ENCODE measurements around the gene TAMALIN.

TAMALIN gene

DNA sequence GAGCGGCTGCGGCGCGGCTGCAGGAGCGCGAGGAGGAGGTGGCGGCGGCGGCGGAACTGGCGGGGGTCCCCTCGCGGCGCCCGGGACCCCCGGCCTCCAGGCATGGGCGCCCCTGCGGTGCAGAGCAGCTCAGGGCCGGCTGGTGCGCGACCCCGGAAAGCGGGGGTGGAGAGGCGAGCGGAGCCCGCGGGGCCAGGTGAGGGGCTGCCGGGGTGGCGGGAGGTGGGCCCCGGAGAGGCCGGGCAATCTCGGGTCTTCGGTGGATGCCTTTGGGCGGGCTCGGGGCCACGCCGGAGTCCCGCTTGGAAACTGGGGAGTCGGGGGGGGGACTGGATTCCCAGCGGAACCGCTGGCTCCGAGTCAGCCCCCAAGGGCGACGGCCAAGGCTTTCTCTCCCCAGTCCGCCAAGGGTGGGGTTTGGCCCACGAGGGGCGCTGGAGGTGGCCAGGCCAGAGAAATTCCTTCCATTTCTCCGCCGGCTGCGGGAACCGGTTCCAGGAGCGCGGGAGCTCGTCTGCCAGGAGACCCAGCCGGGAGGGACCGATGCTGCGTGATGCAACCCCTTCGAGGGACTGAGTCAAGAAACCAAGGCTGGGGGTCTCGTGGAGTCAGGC, 30.6 kb downstream of the TAMALIN start:
- peak; percentile 55 for DNase-seq

DNA sequence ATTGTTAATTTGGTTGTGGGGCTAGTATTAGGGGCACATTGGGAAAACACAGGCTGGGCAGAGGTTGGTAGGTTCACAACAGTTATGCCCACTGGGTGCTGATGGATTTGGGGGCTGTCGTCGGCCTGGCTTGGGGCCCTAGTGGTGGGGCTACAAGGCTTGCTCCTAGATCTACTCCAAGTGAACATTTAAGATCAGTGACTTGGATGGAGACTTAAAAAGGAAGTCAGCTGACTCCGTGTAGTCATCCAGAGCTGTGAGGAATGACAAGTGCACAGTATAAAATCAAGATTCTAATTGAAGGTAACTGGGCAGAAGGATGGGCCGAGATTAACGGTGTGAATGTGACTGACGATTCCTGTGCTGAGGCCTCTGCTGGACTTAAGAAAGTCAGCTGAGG, 31.7 kb downstream of the TAMALIN start:
- no peak for DNase-seq

DNA sequence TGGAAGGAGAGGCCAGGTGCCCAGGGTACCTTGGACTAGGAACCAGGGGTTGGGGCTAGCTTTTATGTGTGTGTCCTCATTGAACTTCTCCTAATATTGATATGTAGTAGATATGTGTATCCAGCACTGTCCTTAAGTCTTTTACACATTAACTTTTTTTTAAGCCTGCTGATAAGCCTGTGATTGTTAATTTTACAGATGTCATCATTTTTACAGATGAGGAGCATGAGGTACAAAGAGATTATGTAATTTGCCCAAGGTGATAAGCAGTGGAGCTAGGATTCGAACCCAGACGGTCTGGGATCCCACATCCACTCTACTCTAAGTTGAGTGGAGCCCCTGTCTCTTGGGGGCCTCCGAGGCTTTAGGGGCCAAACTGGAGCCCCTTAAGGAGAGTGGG, 34.3 kb downstream of the TAMALIN start:
- no peak for DNase-seq

DNA sequence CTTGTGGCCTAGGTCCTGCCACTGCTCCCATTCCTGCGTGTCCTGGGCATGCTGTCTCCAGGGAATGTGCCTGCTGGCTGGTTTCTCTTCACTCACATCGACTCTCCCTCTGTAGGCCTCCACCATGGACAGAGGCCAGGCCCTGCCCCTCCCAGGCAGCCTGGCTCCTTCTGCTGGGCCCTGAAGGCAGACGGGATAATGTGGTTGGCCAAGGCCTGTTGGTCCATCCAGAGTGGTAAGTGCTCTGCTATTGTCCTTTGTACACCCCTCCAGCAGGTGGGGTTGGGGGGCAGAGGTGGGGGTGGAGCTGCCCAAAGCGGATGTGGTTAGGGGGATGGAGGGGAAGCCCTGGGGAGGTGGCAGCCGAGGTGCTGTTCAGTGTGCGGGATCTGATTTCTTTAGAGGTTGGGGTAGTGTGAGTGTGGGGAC, 35.0 kb downstream of the TAMALIN start:
- DNase-seq, result no peak

DNA sequence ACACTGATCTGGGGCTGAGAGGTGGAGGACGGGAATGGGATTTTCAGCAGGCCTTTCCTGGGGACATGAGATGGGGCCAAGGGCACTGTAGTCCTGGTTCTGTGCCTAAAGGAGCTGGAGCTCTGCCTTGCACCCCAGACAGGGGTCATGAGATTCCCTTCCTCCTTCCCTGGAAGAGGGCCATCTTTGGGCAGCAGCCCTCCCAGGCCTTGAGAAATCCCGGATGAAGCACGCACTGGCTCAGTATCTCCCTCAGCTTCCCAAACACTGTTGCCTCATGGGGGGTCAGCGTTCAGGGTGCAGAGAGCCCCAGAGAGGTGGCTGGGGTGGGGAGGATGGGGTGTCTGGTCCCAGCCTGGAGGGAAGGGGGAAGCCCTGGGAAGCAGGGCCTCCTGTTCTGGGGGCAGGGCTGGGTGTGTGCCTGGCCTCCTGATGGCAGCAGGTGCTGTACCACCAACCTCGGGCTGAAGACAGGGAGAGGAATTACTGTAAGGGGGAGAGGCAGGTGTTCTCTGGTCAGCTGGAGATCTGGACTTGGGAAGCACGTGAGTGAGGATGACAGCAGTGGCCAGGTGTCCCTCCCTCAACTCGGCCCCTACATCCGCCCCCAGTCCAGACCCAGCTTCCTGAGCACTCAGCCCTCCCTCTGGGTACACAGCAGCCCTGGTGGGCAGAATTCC, 36.1 kb downstream of the TAMALIN start:
- no peak for DNase-seq

DNA sequence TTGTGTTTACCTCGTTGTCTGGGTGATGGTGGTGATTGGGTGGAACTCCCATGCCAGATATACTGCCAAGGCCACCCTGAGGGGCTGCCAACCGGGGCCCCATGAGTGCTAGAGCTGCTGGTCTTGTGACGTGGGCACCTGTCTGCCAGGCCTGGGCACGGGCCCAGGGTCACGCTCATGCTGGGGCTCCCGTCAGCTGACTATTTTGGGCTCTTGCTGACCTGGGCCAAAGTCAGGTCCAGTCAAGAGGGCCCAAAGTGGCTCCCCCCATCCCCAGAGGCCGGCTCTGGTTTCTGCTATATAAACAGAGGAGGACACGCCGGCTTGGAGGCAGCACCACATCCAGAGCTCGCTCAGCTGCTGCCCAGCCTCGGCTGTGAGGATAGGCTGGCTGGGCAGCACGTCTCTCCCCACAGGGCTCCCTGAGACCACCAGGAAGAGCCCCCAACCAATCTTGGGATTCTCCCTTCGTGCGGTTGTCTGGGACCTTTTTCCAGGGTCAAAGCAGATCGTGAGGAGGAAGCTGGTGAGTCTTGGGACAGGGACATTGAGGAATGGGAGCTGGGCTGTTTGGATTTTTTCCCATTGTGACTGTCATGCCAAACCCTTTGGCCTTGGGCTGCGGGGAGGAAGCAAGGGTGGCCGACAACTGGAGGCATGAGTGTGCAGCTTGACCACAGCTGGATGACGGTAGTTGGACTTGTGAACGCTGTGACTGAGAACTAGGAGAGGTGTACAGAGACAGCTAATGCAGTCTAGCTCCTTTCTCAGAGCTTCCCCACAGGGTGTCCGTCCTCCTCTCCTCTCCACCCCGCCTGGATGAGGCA, 36.9 kb downstream of the TAMALIN start:
- no peak for DNase-seq

DNA sequence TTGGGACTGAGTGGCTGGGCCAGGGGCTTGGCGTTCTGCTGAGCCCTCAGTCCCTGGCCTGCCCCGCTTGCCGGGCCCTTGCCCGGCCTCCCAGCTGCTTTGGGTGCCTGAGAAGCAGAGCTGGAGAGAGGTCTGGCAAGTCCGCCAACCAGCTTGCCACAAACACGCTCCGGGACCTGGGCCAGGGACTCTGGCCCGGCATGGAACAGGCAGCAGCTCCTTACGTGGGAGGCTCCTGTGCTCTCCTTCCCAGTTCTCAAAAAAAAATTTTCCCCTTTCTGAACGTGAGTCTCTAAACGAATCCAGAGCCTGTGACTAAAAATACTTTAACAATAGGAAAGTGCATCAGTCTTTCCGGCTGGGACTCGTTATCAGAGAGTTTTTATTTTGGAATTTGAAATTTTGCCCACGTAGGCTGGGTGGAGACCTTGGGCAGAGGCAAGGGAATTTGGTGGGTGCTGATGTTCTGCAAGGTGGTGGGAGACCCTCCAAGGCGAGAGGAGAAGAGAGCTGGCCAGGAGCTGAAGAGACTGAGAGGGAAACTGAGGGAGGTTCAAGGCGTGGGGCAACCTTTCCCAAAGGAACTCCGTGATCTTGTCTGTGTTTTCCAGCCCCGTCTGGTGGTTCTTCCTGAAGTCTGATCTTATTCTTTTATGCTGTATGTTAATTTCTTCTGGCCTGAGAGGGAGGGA, 37.7 kb downstream of the TAMALIN start:
- no peak for DNase-seq

DNA sequence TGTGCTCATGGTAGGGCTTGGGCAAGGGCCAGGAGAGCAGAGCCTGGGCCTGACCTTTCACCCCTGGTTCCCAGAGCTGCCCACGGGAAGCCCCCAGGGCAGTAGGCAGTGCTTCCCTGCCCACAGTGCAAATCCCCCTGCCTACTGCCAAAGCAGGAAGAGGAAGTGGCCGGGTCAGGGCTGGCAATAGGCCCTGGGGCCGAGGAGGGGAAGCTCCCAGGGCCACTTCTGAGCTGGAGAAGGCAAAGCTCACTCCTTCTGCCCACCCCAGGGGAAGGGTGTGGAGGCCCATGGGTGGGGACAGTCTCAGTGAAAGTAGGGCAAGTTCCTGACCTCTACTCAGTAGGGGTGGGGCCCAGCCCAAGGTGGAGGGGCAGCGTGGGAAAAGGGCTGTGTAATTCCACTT, 39.1 kb downstream of the TAMALIN start:
- no peak for DNase-seq

DNA sequence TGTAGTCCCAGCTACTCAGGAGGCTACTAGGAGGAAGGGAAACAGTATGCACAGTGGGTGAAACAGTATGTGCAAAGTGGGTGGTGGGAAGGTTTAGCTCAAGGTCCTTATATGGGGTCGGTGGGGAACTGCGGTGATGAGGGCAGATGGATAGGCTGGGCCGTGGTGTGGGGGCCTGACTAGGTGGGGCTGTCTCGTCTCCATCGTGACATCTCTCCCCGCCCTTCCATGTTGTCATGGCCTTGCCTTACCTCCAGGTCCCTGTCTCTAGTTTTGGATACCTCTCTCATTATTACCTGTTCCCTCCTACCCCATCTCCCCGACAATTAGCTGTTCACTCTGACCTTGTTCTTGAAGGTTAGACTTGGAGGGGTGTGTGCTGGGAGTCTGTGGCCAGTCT, 40.1 kb downstream of the TAMALIN start:
- no peak for DNase-seq

DNA sequence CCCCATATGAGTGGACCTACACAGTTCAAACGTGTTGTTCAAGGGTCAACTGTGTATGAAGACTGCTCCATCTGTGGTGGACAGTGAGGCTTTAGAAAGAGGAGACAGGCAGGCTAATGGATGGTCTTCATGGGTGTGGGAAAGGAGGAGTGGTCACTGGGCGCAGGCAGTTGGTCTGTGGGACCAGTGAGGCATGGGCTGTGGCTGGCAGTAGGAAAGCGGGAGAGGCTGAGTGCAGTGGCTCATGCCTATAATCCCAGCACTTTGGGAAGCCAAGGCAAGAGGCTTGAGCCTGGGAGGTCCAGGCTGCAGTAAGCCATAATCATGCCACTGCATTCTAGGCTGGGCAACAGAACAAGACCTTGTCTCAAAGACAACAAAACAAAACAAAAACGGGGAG, 42.5 kb downstream of the TAMALIN start:
- DNase-seq, result no peak

DNA sequence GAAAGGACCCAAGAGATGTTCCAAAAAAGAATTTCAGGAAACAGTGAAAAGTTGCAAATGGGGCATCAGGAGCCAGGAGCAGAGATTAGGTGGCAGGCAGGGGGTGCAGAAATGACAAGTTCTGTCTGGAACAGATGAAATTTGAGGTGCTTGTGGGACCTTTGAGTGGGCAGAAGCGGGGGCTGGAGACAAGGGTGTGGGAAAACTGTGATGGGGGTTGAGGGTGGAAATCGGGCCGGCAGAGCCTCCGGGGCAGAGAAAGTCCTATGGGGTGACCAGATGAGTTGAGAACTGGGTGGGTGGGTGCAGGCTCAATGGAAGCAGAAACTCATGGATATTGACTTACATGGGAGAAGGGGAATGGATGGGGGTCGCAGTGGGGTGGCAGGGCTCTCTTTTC, 42.9 kb downstream of the TAMALIN start:
- DNase-seq, result no peak

DNA sequence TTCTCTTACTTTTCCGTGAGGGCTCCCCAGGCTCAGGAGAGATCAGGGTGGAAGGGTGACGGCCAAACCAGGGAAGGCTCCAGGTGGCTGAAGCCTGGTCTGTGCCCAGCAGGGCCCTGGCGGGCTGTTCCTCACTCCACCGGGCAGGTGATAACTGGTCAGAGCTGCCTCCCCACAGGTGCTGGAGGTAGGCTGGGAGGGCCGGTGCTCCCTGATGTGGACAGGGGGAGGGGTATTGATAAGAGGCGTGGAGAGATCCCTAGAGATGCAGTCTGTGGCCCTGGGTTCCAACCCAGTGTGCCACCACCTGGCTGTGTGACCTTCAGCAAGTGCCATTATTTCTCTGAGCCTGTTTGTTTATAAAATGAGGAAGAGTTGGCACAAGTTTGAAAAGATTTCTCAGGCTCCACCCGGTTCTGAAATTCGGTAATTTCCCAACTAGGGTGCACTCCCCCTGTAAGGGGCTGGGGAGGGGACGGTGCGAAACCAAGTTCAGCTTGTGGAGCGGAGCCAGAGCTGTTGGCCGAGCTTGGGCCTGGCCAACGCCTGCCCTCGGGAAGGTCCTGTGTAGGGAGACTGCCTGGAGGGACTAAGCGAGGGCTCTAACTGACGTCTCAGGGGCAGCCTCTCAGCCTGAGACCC, 43.5 kb downstream of the TAMALIN start:
- no peak for DNase-seq

DNA sequence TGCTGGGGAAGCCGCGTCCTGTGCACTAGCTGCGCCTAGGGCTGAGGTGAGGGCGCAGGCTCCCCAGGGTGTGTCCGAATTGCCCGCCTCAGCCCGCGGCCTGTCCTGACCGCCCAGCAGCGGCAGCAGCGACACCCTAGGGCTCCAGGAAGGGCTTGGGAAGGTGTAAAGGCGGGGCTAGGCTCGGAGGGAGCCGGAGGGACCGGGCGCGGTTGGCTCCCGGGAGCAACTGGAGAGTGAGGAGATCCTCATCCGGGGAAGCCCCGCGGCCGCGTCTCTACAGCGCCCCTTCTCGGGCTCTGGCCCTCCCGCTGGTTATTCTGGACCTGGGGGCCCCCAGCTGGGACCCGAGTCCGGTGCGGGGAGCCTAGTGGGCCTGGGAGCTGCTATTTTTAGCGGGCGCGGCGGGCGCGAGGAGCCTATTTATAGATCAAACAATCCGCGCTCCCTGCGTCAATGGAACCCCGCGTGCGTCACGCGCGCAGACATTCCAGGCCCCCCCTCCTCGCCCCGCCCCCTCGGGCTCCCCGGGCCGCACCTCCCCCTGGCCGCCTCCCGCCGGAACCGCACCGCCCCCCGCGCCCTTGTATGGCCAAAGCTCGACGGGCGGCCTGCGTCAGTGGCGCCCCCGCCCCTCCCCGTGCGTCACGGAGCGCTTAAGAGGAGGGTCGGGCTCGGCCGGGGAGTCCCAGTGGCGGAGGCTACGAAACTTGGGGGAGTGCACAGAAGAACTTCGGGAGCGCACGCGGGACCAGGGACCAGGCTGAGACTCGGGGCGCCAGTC, 44.2 kb downstream of the TAMALIN start, which contains the start of gene NR4A1:
Gene NR4A1, plus strand, starts transcription at position 685 of the 784 bp plus-strand sequence. CDS start 2,887 bp downstream, outside the sequence.
- DNase-seq, result peak; percentile 91

DNA sequence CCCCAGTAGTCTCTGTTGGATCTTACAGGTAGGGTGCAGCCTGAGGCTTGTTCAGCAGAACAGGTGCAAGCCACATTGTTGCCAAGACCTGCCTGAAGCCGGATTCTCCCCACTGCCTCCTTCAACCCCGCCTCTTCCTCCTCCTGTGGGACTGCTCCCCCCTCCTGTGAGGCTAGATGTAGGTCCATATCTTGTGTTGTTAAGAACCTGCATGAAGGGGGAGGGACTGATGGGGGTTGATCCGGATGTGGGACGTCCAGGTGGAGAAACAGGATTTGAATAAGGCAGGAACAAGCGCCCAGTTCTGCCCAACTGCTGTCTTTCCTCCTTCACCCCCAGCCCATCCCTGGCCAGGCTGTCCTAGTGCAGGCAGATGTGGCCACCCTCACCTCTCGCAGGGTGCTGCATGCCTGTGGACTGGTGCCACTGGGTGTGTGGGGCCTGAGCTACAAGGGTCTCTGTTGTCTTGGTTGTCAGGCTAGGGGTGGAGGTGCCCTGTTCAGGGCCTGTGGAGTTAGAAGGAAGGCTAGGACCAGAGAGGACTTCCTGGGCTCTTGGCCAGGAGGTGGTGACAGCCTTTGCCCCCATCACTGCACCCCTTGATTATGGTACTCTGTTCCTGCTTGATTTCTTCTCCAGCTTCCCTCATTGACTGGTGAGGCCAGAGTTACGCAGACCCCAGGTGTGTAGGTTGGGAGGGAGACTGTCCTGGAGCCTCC, 45.9 kb downstream of the TAMALIN start:
- DNase-seq, result no peak

DNA sequence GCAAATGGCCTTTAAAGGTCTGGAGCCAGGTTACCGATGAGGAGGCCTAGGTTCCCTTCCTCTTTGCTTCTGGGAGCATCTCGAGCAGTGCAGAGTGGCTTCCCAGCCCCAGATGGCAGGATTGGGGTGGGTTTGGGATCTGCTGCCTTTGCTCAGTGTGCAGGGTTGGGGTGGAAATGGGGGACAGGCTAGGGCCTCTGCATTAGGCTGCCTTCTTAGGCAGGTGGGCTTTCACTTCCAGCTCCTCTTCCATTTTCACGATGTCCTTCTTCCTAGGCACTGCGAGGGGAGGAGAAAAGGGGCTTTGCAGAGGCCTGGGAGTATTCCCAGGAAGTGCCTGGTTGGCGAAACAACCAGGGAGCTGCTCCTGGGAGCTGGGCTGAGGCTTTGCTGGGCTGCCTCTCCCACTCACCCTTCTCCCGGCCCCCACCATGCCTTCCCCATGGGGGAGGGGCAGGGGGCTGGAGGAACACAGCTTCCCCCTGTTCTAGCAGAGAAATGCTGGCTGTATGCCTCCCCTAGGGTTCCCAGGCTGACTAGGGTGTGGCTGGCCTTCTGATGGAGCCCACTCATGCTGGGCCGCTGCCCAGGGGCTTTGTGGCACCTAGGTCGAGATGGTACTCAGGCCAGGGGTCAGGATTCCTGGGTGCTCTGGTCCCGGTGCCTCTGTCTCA, 46.9 kb downstream of the TAMALIN start:
- no peak for DNase-seq

DNA sequence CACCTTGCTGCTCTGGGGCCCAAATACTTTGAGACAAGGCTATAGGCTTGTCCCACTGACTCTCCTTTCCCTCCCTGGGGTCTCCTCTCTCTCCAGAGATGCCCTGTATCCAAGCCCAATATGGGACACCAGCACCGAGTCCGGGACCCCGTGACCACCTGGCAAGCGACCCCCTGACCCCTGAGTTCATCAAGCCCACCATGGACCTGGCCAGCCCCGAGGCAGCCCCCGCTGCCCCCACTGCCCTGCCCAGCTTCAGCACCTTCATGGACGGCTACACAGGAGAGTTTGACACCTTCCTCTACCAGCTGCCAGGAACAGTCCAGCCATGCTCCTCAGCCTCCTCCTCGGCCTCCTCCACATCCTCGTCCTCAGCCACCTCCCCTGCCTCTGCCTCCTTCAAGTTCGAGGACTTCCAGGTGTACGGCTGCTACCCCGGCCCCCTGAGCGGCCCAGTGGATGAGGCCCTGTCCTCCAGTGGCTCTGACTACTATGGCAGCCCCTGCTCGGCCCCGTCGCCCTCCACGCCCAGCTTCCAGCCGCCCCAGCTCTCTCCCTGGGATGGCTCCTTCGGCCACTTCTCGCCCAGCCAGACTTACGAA, 47.6 kb downstream of the TAMALIN start:
- DNase-seq, result no peak

DNA sequence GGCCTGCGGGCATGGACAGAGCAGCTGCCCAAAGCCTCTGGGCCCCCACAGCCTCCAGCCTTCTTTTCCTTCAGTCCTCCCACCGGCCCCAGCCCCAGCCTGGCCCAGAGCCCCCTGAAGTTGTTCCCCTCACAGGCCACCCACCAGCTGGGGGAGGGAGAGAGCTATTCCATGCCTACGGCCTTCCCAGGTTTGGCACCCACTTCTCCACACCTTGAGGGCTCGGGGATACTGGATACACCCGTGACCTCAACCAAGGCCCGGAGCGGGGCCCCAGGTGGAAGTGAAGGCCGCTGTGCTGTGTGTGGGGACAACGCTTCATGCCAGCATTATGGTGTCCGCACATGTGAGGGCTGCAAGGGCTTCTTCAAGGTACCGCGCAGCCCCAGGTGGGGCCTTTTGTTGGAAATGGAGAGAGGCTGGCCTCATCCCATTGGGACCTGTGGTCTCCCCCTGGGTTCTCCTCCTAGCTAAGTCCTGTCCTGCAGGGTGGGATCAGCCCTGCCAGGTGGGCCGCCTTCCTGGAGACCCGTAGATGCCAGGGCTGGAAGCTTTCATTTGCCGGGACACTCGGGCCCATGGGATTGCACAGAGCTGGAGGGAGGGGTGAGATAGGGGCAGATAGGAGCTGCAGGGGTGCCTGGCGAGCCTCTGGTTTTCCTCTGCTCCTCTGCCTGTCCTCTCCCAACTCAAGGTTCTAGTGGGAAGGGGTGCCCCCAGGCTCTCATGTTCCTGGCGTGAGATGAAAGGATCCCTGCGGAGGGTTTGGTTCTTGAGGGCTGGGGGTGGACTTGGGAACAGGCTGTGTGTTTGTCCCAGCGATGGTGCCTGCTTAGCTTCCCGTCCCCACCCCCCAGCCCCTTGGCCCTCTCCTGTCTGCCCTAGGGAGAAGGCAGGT, 48.3 kb downstream of the TAMALIN start:
- no peak for DNase-seq
